Measurements from ENCODE around the gene PRUNE2.

DNA sequence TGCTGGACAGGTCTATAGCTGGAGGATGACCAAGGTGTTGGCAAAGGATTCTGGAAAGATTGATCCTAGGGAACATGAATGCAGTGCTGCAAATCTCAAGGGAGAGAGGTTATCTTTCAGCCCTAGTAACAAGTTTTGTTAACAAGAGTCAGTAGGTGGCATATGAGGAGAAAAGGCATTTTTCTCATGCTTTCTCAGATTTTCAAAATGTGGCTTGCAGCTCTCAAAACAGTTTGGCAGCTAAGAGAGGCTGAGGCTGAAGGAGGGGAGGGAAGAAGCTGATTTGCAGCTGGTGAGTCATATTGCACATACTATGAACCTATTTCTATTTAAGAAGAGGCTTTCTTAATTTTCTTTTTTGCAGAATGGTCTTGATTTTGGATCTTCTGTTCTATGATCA lies 205.9 kb downstream of the PRUNE2 start:
- TF ChIP-seq, protein P1, sequence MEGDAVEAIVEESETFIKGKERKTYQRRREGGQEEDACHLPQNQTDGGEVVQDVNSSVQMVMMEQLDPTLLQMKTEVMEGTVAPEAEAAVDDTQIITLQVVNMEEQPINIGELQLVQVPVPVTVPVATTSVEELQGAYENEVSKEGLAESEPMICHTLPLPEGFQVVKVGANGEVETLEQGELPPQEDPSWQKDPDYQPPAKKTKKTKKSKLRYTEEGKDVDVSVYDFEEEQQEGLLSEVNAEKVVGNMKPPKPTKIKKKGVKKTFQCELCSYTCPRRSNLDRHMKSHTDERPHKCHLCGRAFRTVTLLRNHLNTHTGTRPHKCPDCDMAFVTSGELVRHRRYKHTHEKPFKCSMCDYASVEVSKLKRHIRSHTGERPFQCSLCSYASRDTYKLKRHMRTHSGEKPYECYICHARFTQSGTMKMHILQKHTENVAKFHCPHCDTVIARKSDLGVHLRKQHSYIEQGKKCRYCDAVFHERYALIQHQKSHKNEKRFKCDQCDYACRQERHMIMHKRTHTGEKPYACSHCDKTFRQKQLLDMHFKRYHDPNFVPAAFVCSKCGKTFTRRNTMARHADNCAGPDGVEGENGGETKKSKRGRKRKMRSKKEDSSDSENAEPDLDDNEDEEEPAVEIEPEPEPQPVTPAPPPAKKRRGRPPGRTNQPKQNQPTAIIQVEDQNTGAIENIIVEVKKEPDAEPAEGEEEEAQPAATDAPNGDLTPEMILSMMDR (IDR thresholded peaks at IDR 0.05), result no peak
- TF ChIP-seq POLR2AphosphoS5 (IDR thresholded peaks at IDR 0.05) (no peak), POLR2A (IDR thresholded peaks at IDR 0.05) (no peak)

Measured in prostate gland (tissue), 2 donors.